LNCAP (cell line): ENCODE results near the gene TAF10.

ENCODE experiments used
- TF ChIP-seq, protein P1 (sequence below): fragments of 450-650 bp; IDR thresholded peaks from 2 replicates; pipeline ENCODE4 v1.5.1; 2017; ENCODE audit warnings: mild to moderate bottlenecking

Gene TAF10

DNA sequence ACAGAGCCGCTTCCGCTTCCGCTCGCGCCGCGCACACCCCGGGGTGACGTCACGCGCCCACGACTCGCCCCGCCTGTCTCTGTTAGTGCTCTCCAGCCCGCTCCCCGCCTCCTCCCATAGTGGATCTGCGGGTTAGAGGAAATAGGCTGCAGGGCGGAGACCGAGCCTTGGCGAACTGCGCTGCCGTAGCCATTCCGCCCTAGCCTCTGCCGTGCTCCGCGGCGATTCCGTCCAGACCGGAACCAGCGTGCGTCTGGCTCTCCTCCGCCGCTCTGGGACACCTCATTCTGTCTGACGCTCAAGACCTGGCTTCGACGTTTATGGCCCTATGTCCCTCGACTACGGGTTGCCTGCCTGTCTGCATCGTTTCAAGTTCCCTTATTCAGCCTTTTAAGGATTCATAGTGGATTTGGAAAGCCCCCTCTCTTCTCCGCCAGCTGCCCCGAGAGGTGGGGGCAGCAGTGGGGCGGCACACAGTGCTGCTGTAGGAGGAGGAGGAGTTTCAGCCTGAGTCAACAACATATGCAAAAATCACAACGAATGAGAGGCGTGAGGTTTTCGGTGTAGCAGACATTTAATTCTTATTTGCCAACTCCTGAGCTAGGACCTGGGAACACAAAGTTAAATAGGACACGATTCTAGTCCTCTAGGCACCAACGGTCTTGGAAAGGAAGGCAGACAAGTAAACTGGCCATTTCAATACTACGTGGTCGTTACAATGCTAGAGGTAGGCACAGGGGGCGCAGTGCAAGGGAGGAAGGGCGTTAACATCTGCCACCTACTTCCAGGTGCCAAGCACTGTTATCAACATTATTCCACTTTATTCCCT is at the start of gene TAF10:
Gene TAF10 (minus strand): TSS at position 4 of the 829 bp plus-strand sequence. CDS start 27 bp downstream, outside the sequence.
- TF ChIP-seq, protein P1, sequence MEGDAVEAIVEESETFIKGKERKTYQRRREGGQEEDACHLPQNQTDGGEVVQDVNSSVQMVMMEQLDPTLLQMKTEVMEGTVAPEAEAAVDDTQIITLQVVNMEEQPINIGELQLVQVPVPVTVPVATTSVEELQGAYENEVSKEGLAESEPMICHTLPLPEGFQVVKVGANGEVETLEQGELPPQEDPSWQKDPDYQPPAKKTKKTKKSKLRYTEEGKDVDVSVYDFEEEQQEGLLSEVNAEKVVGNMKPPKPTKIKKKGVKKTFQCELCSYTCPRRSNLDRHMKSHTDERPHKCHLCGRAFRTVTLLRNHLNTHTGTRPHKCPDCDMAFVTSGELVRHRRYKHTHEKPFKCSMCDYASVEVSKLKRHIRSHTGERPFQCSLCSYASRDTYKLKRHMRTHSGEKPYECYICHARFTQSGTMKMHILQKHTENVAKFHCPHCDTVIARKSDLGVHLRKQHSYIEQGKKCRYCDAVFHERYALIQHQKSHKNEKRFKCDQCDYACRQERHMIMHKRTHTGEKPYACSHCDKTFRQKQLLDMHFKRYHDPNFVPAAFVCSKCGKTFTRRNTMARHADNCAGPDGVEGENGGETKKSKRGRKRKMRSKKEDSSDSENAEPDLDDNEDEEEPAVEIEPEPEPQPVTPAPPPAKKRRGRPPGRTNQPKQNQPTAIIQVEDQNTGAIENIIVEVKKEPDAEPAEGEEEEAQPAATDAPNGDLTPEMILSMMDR: peak; percentile 56; the same call in 1 of the 2 replicates

DNA sequence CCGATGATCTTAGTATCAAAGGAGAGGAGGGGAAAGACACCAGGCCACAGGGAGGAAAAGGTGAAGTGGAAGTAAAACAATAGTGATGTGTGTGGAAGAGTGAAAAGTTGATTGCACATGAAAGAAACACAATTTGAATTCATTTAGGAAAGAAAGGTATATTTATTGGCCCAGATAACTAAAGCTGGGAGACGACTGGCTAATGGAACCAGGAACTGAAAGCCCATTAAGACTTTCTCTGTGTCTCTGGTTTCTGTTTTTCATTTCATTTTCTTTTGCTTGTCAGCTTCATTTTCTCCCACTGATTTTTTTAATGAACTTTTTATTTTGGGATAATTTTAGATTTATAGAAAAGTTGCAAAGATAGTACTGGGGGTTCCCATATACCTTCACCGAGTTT is 48.7 kb upstream of the TAF10 start:
- TF ChIP-seq, protein P1: no peak

DNA sequence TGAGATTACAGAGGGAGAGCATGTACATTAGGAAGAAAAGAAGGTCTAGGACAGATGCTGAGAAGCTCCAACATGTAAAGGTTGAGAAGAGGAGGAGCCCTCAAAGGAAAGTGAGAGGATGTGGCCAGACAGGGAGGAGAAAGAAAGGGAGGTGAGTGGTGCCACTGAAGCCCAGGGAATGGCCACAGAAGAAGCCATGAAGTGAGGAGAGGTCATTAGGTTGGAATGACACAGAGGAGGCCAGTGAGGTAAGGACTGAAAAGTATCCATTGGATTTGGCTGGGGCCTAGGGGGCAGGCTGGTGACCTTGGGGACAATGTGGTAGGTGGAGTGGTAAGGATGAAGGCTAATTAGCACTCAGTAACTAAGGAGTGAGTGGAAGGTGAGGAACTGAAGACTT is 46.6 kb upstream of the TAF10 start:
- TF ChIP-seq, protein P1: no peak

DNA sequence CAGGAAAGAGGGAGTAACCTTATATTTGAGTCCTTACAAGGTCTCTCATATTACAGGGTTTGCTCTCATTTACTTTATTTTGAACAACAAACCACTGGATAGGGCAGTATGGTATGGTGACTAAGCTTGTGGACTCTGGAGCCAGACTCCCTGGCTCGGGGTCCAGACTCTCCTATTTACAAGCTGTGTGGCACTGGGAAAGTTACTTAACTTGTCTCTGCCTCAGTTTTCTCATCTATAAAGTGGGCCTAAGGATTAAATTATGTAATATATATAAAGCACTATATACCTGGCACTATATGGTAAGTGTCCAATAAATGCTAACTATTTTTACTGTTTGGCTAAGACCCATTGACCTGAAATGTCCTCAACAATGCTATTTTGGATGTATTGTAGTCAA is 45.3 kb upstream of the TAF10 start:
- TF ChIP-seq, protein P1: no peak

DNA sequence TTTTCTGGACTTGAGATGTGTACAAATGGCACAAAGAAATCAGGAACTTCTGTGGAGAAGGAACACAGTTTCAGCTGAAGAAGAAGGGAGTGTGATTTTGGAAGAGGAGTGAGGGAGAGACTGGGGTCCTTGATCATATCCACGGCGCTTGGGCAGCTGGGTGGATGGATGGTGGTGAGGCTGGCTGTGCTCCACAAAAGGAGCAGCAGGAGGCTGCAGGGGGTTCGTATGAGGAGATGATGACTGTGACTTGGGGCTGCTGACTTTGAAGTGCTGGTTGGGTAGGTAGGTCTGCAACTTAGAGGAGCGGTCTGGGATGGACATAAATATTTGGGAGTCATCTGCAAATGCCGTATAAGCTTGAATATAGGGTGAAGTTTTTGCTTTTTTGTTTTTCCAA is 44.9 kb upstream of the TAF10 start:
- TF ChIP-seq, protein P1: no peak

DNA sequence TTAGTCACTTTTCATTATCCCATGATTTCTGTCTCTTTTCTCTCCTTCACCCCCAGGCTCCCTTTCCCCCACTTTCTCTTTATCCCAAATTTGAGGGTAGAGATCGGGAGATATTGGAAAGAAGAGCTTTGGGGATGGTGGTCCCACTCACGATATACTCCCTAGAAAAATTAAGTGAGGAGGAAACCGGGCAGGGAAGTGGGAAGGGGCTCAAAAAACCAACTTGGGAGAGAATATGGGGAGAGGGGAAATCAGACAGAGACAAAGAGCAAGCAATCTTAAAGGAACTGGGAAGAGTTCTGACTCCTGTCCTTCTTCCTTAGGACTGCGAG is 44.5 kb upstream of the TAF10 start:
- TF ChIP-seq, protein P1: no peak

DNA sequence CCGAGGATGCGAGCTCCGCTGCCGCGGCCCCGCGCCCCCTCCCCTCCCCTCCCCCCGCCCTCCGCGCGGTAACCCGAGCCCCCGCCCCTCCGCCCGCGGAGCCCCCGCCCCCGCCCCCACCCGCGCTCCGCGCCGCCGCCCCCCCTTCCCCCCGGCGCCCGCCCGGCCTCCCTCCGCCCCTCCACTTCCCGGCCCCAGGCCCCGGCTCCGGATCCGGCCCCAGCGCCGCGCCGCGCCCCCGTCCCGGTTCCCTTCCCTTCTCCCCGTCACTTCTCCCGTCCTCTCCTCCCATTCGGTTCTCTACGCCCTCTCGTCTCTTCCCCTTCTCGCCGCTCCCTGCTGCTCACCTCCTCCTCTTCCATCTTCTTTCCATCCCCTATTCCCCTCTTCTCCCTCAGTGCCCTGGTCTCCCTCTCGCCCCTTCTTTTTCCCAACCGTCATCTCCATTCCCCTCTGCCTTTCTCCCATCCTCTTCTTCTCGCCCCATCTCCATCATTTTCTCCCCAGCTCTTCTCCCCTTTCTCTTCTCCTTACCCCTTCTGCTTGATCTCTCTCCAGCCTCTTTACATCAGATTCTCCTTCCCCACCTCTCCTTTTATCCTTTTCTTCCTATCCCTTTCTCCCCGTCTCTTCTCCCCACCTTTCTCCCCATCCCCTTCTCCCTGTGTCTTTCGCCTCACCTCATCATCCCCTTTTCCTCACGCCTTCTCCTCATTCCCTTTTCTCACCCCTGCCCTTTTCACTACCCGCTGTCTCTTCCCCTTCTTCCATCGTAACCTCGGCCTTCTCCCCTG is 44.0 kb upstream of the TAF10 start, which contains the start of gene DCHS1:
Gene DCHS1 (minus strand): TSS at position 20 of the 794 bp plus-strand sequence. CDS start 14,196 bp downstream, outside the sequence.
- TF ChIP-seq, protein P1: no peak
